Measurements from ENCODE around the gene MAP3K7CL.

Gene MAP3K7CL, protein sequence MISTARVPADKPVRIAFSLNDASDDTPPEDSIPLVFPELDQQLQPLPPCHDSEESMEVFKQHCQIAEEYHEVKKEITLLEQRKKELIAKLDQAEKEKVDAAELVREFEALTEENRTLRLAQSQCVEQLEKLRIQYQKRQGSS

GRCh38 chr21:29130270-29130969 lies at the start of gene MAP3K7CL:
TSS of gene MAP3K7CL (plus strand) at chr21:29130644. CDS start at chr21:29133345, 2,701 bp downstream.
- no peak for DNase-seq (ENCODE audit: low read depth in 3 of 3)

GRCh38 chr21:29082046-29082815 lies 48.2 kb upstream of the MAP3K7CL start:
- no peak for DNase-seq (ENCODE audit: low read depth in 3 of 3)

DNA sequence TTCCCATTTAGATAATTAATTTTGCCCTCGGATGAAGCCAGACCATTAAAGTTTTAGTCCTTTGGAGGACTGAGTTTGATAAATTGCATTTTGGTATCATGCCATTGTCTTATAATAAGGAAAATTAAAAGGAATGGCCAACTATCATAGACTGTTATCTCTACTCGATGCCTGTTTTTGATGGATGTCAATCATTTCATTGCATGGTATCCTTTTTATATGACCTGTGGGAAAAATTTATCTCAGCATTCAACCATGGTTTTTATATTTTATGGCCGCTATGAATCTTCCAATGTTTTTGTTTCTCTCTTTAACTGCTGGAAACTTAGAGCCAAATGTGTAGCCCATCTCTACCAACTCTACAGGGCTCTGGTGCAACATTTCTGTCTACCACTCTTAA lies 47.1 kb upstream of the MAP3K7CL start:
- DNase-seq (ENCODE audit: low read depth in 3 of 3), result no peak

- DNase-seq (ENCODE audit: low read depth in 3 of 3), result no peak
Measured at GRCh38 chr21:29084372-29084771, 46.1 kb upstream of the MAP3K7CL start.

- no peak for DNase-seq (ENCODE audit: low read depth in 3 of 3)
Measured at GRCh38 chr21:29085106-29085752, 45.2 kb upstream of the MAP3K7CL start.

GRCh38 chr21:29091033-29091432 lies 39.4 kb upstream of the MAP3K7CL start:
- no peak for DNase-seq (ENCODE audit: low read depth in 3 of 3)

DNA sequence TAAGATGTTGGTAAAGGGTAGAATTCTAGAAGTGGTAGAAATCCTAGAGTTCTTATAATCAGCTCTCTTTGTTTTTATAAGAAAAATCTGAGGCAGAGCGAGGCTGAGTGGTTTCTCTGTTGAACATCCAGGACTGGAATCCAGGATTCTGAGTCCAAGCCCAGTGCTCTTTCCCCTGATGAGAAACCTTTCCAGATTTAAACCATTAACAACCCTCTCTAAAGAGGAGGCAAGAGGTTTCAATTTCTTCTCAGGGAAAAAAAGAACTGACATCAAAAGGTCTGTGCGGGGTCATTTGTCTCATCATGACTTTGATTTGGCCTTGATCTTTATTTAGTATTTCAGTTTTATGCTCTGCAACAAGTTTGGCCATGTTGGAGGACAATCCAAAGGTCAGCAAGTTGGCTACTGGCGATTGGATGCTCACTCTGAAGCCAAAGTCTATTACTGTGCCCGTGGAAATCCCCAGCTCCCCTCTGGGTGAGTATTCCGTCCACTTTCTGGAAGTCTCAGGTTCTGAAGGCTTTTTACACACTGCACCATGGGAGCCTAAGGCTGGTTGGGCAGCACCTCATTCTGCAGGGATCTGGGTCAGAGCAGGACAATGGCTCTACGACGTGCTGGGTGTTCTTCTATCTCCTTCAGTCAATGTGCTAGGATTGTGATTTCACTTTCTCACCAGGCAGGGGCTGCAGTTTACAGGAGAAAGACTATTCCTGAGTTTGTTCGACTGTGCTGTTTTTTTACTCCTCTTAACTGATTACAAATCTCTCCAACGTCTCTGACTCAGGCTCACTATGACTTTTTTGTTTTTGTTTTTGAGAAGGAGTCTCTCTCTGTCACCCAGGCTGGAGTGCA lies 38.1 kb upstream of the MAP3K7CL start:
- DNase-seq (ENCODE audit: low read depth in 3 of 3), result no peak

GRCh38 chr21:29096218-29097015 lies 34.0 kb upstream of the MAP3K7CL start:
- no peak for DNase-seq (ENCODE audit: low read depth in 3 of 3)

GRCh38 chr21:29098156-29098555 lies 32.3 kb upstream of the MAP3K7CL start:
- DNase-seq (ENCODE audit: low read depth in 3 of 3), result no peak

DNA sequence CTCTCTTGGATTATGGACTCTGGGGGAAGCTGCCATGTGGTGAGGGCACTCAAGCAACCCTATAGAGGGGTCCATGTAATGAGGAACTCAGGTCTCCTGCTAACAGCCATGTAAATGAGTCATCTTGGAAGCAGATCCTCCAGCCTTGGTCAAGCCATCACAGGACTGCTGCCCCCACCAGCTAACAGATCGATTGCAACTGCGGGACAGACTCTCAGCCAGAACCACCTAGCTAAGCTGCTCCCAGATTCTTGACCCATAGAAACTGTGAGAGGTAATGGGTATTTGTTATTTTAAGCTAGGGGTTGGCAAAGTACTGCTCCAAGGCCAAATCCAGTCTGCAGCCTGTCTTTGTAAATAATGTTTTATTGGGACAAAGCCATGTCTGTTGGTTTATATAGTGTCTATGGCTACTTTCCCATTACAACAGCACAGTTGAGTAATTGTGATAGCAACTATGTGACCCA lies 27.6 kb upstream of the MAP3K7CL start:
- DNase-seq (ENCODE audit: low read depth in 3 of 3), result no peak

DNA sequence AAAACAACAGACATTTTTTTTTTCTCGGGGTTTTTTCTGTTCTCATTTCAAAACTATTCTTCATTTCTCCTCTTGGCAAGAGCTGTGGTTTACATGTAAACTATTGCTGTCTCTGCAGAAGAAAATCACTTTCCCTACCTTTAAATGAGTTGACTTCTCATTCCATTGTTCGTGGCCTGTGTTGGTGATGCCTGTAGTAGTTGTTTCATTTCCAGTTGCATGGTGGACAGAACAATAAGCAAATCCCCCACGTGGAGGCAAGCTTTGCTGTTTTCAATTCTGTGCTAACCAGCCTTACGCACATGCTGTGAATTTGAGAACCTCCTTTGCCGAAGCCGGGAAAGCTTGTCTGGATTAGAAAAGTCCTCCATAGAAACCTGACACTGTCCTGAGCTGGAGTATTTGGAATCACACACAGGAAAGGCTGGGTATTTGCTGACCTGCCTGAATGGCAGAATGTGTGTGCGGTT lies 26.2 kb upstream of the MAP3K7CL start:
- no peak for DNase-seq (ENCODE audit: low read depth in 3 of 3)

DNA sequence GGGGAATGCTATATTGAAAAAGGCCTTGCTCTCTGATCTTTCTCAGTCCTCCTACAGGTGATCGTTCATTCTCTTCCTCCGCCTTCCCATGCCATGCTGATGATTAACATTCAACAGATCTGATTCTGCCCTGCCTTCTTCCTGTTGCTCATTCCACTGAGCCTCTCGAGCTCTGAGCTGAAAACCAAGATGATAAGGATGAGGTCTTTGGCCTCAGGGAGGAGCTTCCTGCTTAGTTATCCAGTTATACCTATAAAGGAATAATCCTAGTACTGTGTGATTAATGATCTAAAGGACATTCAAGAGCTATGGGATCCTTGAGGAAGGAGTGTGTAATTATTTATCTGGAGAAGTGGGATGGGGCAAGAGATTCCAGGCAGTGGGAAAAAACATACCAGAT lies 25.2 kb upstream of the MAP3K7CL start:
- no peak for DNase-seq (ENCODE audit: low read depth in 3 of 3)

DNA sequence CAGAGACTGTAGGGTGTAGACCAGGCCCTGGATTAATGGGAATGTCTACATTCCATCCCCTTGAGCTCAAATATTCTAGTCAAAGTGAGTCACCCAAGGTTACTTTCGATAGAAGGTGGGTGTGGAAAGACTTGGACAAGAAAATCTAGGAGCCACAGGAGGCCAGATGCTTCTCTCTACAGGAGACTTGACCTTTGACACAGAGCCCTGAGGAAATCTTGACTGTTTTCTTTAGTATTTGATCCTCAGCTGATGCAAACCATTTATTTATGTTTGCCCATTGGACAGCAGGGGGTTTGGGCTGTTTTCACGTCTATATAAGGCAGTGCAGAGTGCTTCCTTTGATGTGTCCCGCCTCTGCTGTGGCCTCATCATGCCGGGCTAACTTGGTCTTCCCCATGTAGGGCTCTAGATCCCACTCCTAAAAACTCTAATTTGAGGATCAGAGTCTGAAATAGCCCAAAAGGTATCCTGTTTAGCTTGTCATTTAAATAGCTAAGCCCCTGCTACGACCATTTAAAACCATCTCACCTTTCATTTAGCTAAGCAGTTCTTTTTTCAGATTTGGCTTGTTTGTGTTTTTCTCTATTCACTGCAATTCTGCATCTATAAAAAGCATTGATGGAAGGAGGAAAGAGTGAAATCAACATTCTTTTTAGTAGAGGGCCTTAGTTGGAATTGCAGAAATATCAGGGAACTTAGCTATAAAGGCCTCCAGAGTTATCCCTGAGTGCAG lies 15.5 kb upstream of the MAP3K7CL start:
- no peak for DNase-seq (ENCODE audit: low read depth in 3 of 3)

- no peak for DNase-seq (ENCODE audit: low read depth in 3 of 3)
Measured at GRCh38 chr21:29115899-29116298, 14.5 kb upstream of the MAP3K7CL start.

DNA sequence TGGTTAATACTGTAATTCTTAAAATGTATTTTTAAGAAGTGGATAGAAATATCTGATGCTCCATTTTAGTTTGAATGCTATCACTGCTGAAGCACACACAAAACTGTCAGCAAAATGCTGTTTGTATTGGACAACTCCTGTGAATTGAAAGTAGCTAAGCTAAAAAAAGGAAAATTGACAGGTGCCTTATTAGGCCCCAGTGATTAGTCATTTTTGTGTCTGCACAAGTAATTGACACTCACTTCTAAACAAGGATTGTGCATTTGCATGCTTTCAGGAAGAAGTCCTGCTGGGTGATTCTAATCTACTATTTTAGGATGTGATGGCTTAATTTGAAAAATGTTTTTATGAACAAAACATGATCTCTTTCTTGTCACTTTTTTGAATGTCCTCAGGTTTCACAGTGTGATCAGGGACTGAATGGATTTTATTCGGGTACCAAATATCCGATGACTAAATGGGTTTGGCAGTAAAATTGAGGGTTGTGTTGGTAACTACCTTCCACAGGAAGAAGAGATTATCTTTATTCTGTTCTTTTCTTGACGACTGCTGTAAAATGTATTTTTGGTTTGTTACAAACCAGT lies 13.0 kb upstream of the MAP3K7CL start:
- no peak for DNase-seq (ENCODE audit: low read depth in 3 of 3)

DNA sequence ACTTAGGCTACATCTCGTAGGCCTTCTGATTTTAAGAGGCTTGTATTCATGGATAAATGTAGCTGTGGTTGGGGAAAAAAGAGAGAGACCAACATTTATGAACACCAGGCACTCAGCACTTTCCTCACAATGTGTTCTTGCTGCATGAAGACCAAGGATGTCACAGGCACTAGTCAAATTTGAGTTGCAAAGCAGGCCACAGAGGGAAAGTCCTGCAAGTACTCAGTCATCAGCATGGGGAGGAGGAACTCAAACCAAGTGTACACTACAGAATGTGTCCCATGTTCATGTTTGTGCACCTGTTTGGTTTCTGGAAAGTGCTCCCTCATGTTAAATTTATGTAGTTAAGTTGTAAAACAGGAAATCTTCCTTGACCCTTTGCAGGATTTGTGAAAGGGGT lies 8.7 kb upstream of the MAP3K7CL start:
- DNase-seq (ENCODE audit: low read depth in 3 of 3), result no peak

- DNase-seq (ENCODE audit: low read depth in 3 of 3), result no peak
Measured at GRCh38 chr21:29124645-29125044, 5.8 kb upstream of the MAP3K7CL start.

DNA sequence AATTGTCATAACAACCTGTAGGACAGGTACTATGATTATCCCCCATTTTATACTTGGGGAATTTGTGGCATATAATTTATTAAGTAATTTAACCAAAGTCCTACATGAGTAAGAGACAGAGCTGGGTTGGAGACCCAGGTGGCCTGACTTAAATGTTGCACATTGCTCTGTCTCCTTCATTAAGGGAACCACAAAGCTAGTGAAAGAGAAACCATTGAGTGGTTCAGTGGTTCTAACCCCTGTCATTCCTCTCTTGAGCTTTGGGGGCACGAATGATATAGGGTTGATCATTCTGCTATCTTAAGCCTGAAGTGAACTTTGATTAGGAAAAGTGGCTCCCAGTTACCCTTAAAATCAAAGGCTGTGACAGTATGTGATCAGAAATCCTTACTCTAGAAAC lies 5.3 kb upstream of the MAP3K7CL start:
- no peak for DNase-seq (ENCODE audit: low read depth in 3 of 3)

GRCh38 chr21:29125979-29126378 lies 4.5 kb upstream of the MAP3K7CL start:
- no peak for DNase-seq (ENCODE audit: low read depth in 3 of 3)

Measured in stimulated activated CD4-positive, alpha-beta T cell treated with anti-CD3 and anti-CD28 coated beads, TNF-alpha, amount 100 ng/mL, for 4 hours (primary cell).